HEK293 (cell line): ENCODE results near the gene PPM1N.

Source experiments
- CTCF ChIA-PET: fragments of 350-600 bp; formaldehyde crosslinking; extraction: SDS; loops from one replicate; lab custom pipeline; 2021; ENCODE audit warnings: antibody characterized with exemption; lab: Yijun Ruan, JAX
- POLR2A ChIA-PET: fragments of 300-600 bp; formaldehyde crosslinking; extraction: SDS; loops from one replicate; lab custom pipeline; 2020; ENCODE audit warnings: antibody characterized with exemption, inconsistent platforms; lab: Yijun Ruan, JAX
- H3K27ac ChIP-seq: fragments of 200-500 bp; sonication (Bioruptor generic); 2 replicates; pipeline ENCODE4 v1.5.1; 2014; ENCODE audit warnings: low read depth, low read length, control low read depth, inconsistent platforms; ENCODE audit errors: extremely low read depth
- H3K36me3 ChIP-seq, 2 experiments: fragments of 200-500 bp in 1 of 2; sonication (Bioruptor generic) in 1 of 2; 1 replicate in 1 of 2; 2 replicates in 1 of 2; pipeline ENCODE4 v1.5.1; 2014 to 2017; ENCODE audit warnings: inconsistent platforms in 2 of 2, low read length in 2 of 2; ENCODE audit not compliant: control insufficient read depth in 2 of 2, insufficient read depth in 1 of 2
- H3K4me1 ChIP-seq: fragments of 200-500 bp; sonication (Bioruptor generic); 2 replicates; pipeline ENCODE4 v1.5.1; 2014; ENCODE audit warnings: mild to moderate bottlenecking, low read length, inconsistent platforms; ENCODE audit not compliant: control insufficient read depth, insufficient read depth
- H3K4me3 ChIP-seq: 2 replicates; pipeline ENCODE4 v1.5.1; 2011; ENCODE audit warnings: low read depth, mild to moderate bottlenecking, control low read depth, low read length, moderate library complexity
- H3K9me3 ChIP-seq: fragments of 200-500 bp; sonication (Bioruptor generic); 2 replicates; pipeline ENCODE4 v1.5.1; 2014; ENCODE audit warnings: low read depth, low read length, inconsistent platforms; ENCODE audit not compliant: control insufficient read depth, insufficient read depth
- AEBP2 ChIP-seq: fragments of 450-650 bp; formaldehyde crosslinking; IDR thresholded peaks from 2 replicates; pipeline ENCODE4 v1.5.1; 2016; ENCODE audit warnings: missing biosample characterization, missing genetic modification characterization, borderline replicate concordance
- ATF2 ChIP-seq: fragments of 450-650 bp; formaldehyde crosslinking; IDR thresholded peaks from 2 replicates; pipeline ENCODE4 v1.5.1; 2016; ENCODE audit warnings: missing biosample characterization, missing genetic modification characterization, low read depth
- IKZF3 ChIP-seq: fragments of 450-650 bp; IDR thresholded peaks from 2 replicates; pipeline ENCODE4 v1.5.0; 2018; ENCODE audit warnings: missing biosample characterization, mild to moderate bottlenecking, missing genetic modification characterization, moderate library complexity
- KLF16 ChIP-seq: fragments of 450-650 bp; formaldehyde crosslinking; IDR thresholded peaks from 2 replicates; pipeline ENCODE4 v1.5.1; 2017; ENCODE audit warnings: missing biosample characterization, missing genetic modification characterization
- PRDM10 ChIP-seq: fragments of 450-650 bp; formaldehyde crosslinking; IDR thresholded peaks from 2 replicates; pipeline ENCODE4 v1.5.1; 2016; ENCODE audit warnings: missing biosample characterization, missing genetic modification characterization
- PRDM4 ChIP-seq: fragments of 450-650 bp; formaldehyde crosslinking; IDR thresholded peaks from 2 replicates; pipeline ENCODE4 v1.5.1; 2017; ENCODE audit warnings: missing biosample characterization, missing genetic modification characterization
- SP3 ChIP-seq: fragments of 450-650 bp; formaldehyde crosslinking; IDR thresholded peaks from 2 replicates; pipeline ENCODE4 v1.5.1; 2016; ENCODE audit warnings: missing biosample characterization, missing genetic modification characterization
- ZBTB6 ChIP-seq: fragments of 450-650 bp; formaldehyde crosslinking; IDR thresholded peaks from 2 replicates; pipeline ENCODE4 v1.5.1; 2017; ENCODE audit warnings: missing biosample characterization, missing genetic modification characterization
- ZBTB7A ChIP-seq: fragments of 450-650 bp; formaldehyde crosslinking; IDR thresholded peaks from 2 replicates; pipeline ENCODE4 v1.5.1; 2016; ENCODE audit warnings: low read depth, missing biosample characterization, missing genetic modification characterization
- ZFHX2 ChIP-seq: fragments of 450-650 bp; formaldehyde crosslinking; conservative IDR thresholded peaks from 2 replicates; pipeline ENCODE4 v1.5.1; 2016; ENCODE audit warnings: missing biosample characterization, missing genetic modification characterization
- ZNF214 ChIP-seq: fragments of 450-650 bp; formaldehyde crosslinking; IDR thresholded peaks from 2 replicates; pipeline ENCODE4 v1.5.1; 2017; ENCODE audit warnings: missing biosample characterization, mild to moderate bottlenecking, missing genetic modification characterization, borderline replicate concordance
- ZNF24 ChIP-seq: fragments of 450-650 bp; formaldehyde crosslinking; IDR thresholded peaks from 2 replicates; pipeline ENCODE4 v1.5.1; 2016; ENCODE audit warnings: missing biosample characterization, missing genetic modification characterization
- ZNF248 ChIP-seq: fragments of 450-650 bp; formaldehyde crosslinking; IDR thresholded peaks from 2 replicates; pipeline ENCODE4 v1.5.1; 2017; ENCODE audit warnings: missing biosample characterization, missing genetic modification characterization
- ZNF302 ChIP-seq: fragments of 450-650 bp; formaldehyde crosslinking; IDR thresholded peaks from 2 replicates; pipeline ENCODE4 v1.5.1; 2016; ENCODE audit warnings: missing biosample characterization, missing genetic modification characterization, low read depth
- ZNF391 ChIP-seq: fragments of 450-650 bp; formaldehyde crosslinking; IDR thresholded peaks from 2 replicates; pipeline ENCODE4 v1.5.1; 2016; ENCODE audit warnings: low read depth, missing biosample characterization, missing genetic modification characterization, borderline replicate concordance
- ZNF398 ChIP-seq: fragments of 450-650 bp; formaldehyde crosslinking; IDR thresholded peaks from 2 replicates; pipeline ENCODE4 v1.5.1; 2017; ENCODE audit warnings: missing biosample characterization, missing genetic modification characterization
- ZNF558 ChIP-seq: fragments of 450-650 bp; formaldehyde crosslinking; IDR thresholded peaks from 2 replicates; pipeline ENCODE4 v1.5.1; 2016; ENCODE audit warnings: missing biosample characterization, missing genetic modification characterization
- ZNF560 ChIP-seq: fragments of 450-650 bp; formaldehyde crosslinking; IDR thresholded peaks from 2 replicates; pipeline ENCODE4 v1.5.1; 2017; ENCODE audit warnings: missing biosample characterization, missing genetic modification characterization, borderline replicate concordance
- ZNF664 ChIP-seq: fragments of 450-650 bp; formaldehyde crosslinking; IDR thresholded peaks from 2 replicates; pipeline ENCODE4 v1.5.1; 2016; ENCODE audit warnings: missing biosample characterization, missing genetic modification characterization
- ZNF747 ChIP-seq: fragments of 450-650 bp; formaldehyde crosslinking; IDR thresholded peaks from 2 replicates; pipeline ENCODE4 v1.5.1; 2016; ENCODE audit warnings: missing biosample characterization, missing genetic modification characterization
- ZSCAN18 ChIP-seq: fragments of 450-650 bp; formaldehyde crosslinking; IDR thresholded peaks from 2 replicates; pipeline ENCODE4 v1.5.1; 2016; ENCODE audit warnings: missing biosample characterization, missing genetic modification characterization

Gene PPM1N

GRCh38 chr19:45469945-45470761 lies 28.1 kb upstream of the PPM1N start (continued):
- no peak for TF ChIP-seq ZNF24 (tag by site-specific recombination)
- no peak for TF ChIP-seq ZSCAN18 (tag by site-specific recombination)
- no peak for TF ChIP-seq KLF16 (tag by site-specific recombination)
- TF ChIP-seq ZNF302 (tag by site-specific recombination): no peak
- TF ChIP-seq ZBTB6: no peak
- TF ChIP-seq ZBTB7A (tag by site-specific recombination): no peak
- TF ChIP-seq SP3 (tag by site-specific recombination): 0 out of 2 replicates have a peak, but pooled peaks have one; percentile 21
- no peak for TF ChIP-seq ZNF558
- TF ChIP-seq ZNF747 (tag by site-specific recombination): no peak
- no peak for TF ChIP-seq IKZF3 (tag by site-specific recombination)
- TF ChIP-seq ZNF398 (tag by site-specific recombination): peak; percentile 80
- TF ChIP-seq PRDM10 (tag by site-specific recombination): peak; percentile 87
- no peak for TF ChIP-seq ZNF391 (tag by site-specific recombination)
- TF ChIP-seq ZNF214 (tag by site-specific recombination): no peak

GRCh38 chr19:45470762-45471081 lies 27.5 kb upstream of the PPM1N start:
- Histone ChIP-seq H3K36me3 (no peaks in the 10 kb centered on the region), H3K27ac (no peak overlapping the region), H3K4me3 (no peak overlapping the region), H3K9me3 (no peaks in the 10 kb centered on the region), H3K4me1 (peaks cover 5% of the 10 kb centered on the region; the same call in 1 of the 2 replicates)
- CTCF ChIA-PET: interaction anchor here (0.6 to 7.6 kb wide), 3 partner anchors 15 to 184 kb away, joined by 3 to 86 read pairs (median 11); no protein-coding TSS in a partner anchor
- POLR2A ChIA-PET: interaction anchor here (0.5 kb wide), 1 partner anchor 16 kb away, joined by 4 read pairs; no protein-coding TSS in a partner anchor
- no peak for TF ChIP-seq PRDM4 (tag by site-specific recombination)
- TF ChIP-seq ZNF560 (tag by site-specific recombination): no peak
- TF ChIP-seq ATF2 (tag by site-specific recombination): no peak
- no peak; the same call in 1 of the 2 replicates for TF ChIP-seq ZFHX2
- TF ChIP-seq ZNF664 (tag by site-specific recombination): no peak
- TF ChIP-seq AEBP2: no peak
- no peak for TF ChIP-seq ZNF248
